ENCODE data around the gene NUP35.

NUP35 gene

DNA sequence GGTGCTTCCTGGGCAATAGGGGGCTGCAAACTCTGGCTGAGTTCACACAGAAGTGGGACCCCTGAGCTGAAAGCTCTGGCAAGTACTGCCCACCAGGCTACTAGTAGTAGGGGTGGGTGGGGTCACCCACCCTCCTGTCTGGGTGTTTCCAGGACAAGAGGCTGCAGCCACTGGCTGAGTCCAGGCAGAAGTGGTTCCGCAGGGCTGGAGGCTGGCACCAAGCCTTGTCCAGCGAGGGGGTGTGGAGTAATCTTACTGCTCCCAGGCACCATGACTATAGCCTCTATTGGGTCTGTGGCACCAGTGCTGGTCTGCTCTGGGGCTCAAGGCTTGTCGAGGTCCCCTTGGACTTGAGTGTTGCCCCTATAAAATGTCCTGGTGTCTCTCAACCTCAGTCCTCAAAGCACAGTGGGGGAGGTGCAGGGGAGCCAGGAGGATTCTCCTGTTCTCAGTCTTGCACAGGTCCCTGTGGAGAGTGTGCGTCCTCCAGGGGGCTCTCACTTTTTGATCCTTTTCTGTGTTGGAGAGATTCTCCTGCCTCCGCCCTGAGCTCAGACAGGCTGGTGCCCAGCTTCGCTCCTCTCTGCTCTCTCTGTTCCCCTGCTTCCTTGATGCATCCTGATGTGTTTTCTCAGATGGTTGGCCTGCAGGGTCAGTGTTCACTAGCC lies 48.1 kb downstream of the NUP35 start:
- peaks cover 5% of the 10 kb centered on the region for H3K9me3 ChIP-seq (ENCODE audit: control insufficient read depth, low read length)
- H3K4ac ChIP-seq (ENCODE audit: low read depth in 1 of 2, low read length in 2 of 2) = no peak overlapping the region
- WGBS = 95% methylated on average over 6 of the region's 6 CpGs
- no peak overlapping the region for H2AK5ac ChIP-seq (ENCODE audit: low read length, severe bottlenecking)
- no peak overlapping the region for H3K4me2 ChIP-seq (ENCODE audit: low read length, poor library complexity, severe bottlenecking)
- no peak overlapping the region for H3K18ac ChIP-seq (ENCODE audit: low read depth in 1 of 2, low read length in 2 of 2)
- H3K4me1 ChIP-seq (ENCODE audit: control insufficient read depth, insufficient read depth, low read depth, low read length) = no peaks in the 10 kb centered on the region
- no peak for DNase-seq
- no peak overlapping the region for H4K8ac ChIP-seq (ENCODE audit: low read length)
- H3K27me3 ChIP-seq (ENCODE audit: control insufficient read depth in 1 of 2, insufficient read depth in 1 of 2, low read length in 2 of 2) = no peaks in the 10 kb centered on the region
- peaks cover 18% of the 10 kb centered on the region for H3K79me1 ChIP-seq (replicated peaks; ENCODE audit: low read length, poor library complexity, severe bottlenecking)
- no peak overlapping the region for H3K23ac ChIP-seq (ENCODE audit: low read length in 2 of 2)
- H4K91ac ChIP-seq (ENCODE audit: low read length) = no peak overlapping the region
- H2AFZ ChIP-seq (ENCODE audit: low read depth, low read length) = no peak overlapping the region
- H3K36me3 ChIP-seq (ENCODE audit: control insufficient read depth in 1 of 2, insufficient read depth in 2 of 2, low read depth in 1 of 2, low read length in 2 of 2) = peaks cover 0 to 9% of the 10 kb centered on the region in 2 experiments
- no peak overlapping the region for H2BK5ac ChIP-seq (ENCODE audit: low read depth, low read length, poor library complexity, severe bottlenecking)
- H2BK12ac ChIP-seq (ENCODE audit: low read length in 2 of 2) = no peak overlapping the region
- H3K4me3 ChIP-seq (ENCODE audit: insufficient read depth in 1 of 2, low read depth in 1 of 2, low read length in 2 of 2) = no peak overlapping the region
- no peak overlapping the region for H2BK15ac ChIP-seq (ENCODE audit: low read depth, poor library complexity, severe bottlenecking)
- no peak overlapping the region for H3K14ac ChIP-seq (ENCODE audit: low read length in 2 of 2)
- no peak overlapping the region for H3K9ac ChIP-seq (ENCODE audit: low read length)
- no peak overlapping the region for H3K27ac ChIP-seq (ENCODE audit: low read length, poor library complexity, severe bottlenecking)
- no peak overlapping the region for H2BK120ac ChIP-seq (ENCODE audit: low read depth, low read length)

- H3K9me3 ChIP-seq (ENCODE audit: control insufficient read depth, low read length) = peaks cover 25% of the 10 kb centered on the region
- no peak overlapping the region for H3K4ac ChIP-seq (ENCODE audit: low read depth in 1 of 2, low read length in 2 of 2)
- no peaks in the 10 kb centered on the region for H3K79me1 ChIP-seq (replicated peaks; ENCODE audit: low read length, poor library complexity, severe bottlenecking)
- no peak overlapping the region for H4K91ac ChIP-seq (ENCODE audit: low read length)
- no peaks in the 10 kb centered on the region for H3K27me3 ChIP-seq (ENCODE audit: control insufficient read depth in 1 of 2, insufficient read depth in 1 of 2, low read length in 2 of 2)
- no peak overlapping the region for H2AK5ac ChIP-seq (ENCODE audit: low read length, severe bottlenecking)
- no peak overlapping the region for H2BK5ac ChIP-seq (ENCODE audit: low read depth, low read length, poor library complexity, severe bottlenecking)
- peaks cover 8 to 30% of the 10 kb centered on the region in 2 experiments for H3K36me3 ChIP-seq (ENCODE audit: control insufficient read depth in 1 of 2, insufficient read depth in 2 of 2, low read depth in 1 of 2, low read length in 2 of 2)
- no peak overlapping the region for H3K4me3 ChIP-seq (ENCODE audit: insufficient read depth in 1 of 2, low read depth in 1 of 2, low read length in 2 of 2)
- no peak overlapping the region for H3K27ac ChIP-seq (ENCODE audit: low read length, poor library complexity, severe bottlenecking)
- H2AFZ ChIP-seq (ENCODE audit: low read depth, low read length) = no peak overlapping the region
- DNase-seq = no peak
- H3K9ac ChIP-seq (ENCODE audit: low read length) = no peak overlapping the region
- no peak overlapping the region for H2BK12ac ChIP-seq (ENCODE audit: low read length in 2 of 2)
- no peaks in the 10 kb centered on the region for H3K4me1 ChIP-seq (ENCODE audit: control insufficient read depth, insufficient read depth, low read depth, low read length)
- WGBS = 95% methylated on average over 4 of the region's 4 CpGs
- H3K23ac ChIP-seq (ENCODE audit: low read length in 2 of 2) = no peak overlapping the region
- H2BK15ac ChIP-seq (ENCODE audit: low read depth, poor library complexity, severe bottlenecking) = no peak overlapping the region
- H3K4me2 ChIP-seq (ENCODE audit: low read length, poor library complexity, severe bottlenecking) = no peak overlapping the region
- no peak overlapping the region for H2BK120ac ChIP-seq (ENCODE audit: low read depth, low read length)
- no peak overlapping the region for H3K18ac ChIP-seq (ENCODE audit: low read depth in 1 of 2, low read length in 2 of 2)
- H4K8ac ChIP-seq (ENCODE audit: low read length) = no peak overlapping the region
- no peak overlapping the region for H3K14ac ChIP-seq (ENCODE audit: low read length in 2 of 2)
Measured at GRCh38 chr2:183179156-183179555, 54.9 kb downstream of the NUP35 start.

GRCh38 chr2:183185534-183185933 lies 61.3 kb downstream of the NUP35 start:
- Histone ChIP-seq H2AFZ (ENCODE audit: low read depth, low read length) (no peak overlapping the region), H3K27me3 (ENCODE audit: control insufficient read depth in 1 of 2, insufficient read depth in 1 of 2, low read length in 2 of 2) (no peaks in the 10 kb centered on the region), H3K18ac (ENCODE audit: low read depth in 1 of 2, low read length in 2 of 2) (no peak overlapping the region), H2BK12ac (ENCODE audit: low read length in 2 of 2) (no peak overlapping the region), H2AK5ac (ENCODE audit: low read length, severe bottlenecking) (no peak overlapping the region), H3K36me3 (ENCODE audit: control insufficient read depth in 1 of 2, insufficient read depth in 2 of 2, low read depth in 1 of 2, low read length in 2 of 2) (peaks cover 8 to 33% of the 10 kb centered on the region in 2 experiments), H3K9me3 (ENCODE audit: control insufficient read depth, low read length) (peaks cover 16% of the 10 kb centered on the region), H3K9ac (ENCODE audit: low read length) (no peak overlapping the region), H3K14ac (ENCODE audit: low read length in 2 of 2) (peak overlapping the region in 1 of 2 experiments; percentile 87), H3K79me1 (replicated peaks; ENCODE audit: low read length, poor library complexity, severe bottlenecking) (peaks cover 15% of the 10 kb centered on the region), H4K8ac (ENCODE audit: low read length) (no peak overlapping the region), H3K27ac (ENCODE audit: low read length, poor library complexity, severe bottlenecking) (no peak overlapping the region), H2BK15ac (ENCODE audit: low read depth, poor library complexity, severe bottlenecking) (no peak overlapping the region), H4K91ac (ENCODE audit: low read length) (no peak overlapping the region), H2BK120ac (ENCODE audit: low read depth, low read length) (no peak overlapping the region), H3K4ac (ENCODE audit: low read depth in 1 of 2, low read length in 2 of 2) (no peak overlapping the region), H3K23ac (ENCODE audit: low read length in 2 of 2) (peak overlapping the region in 1 of 2 experiments; percentile 57), H3K4me2 (ENCODE audit: low read length, poor library complexity, severe bottlenecking) (no peak overlapping the region), H3K4me3 (ENCODE audit: insufficient read depth in 1 of 2, low read depth in 1 of 2, low read length in 2 of 2) (no peak overlapping the region), H3K4me1 (ENCODE audit: control insufficient read depth, insufficient read depth, low read depth, low read length) (no peaks in the 10 kb centered on the region), H2BK5ac (ENCODE audit: low read depth, low read length, poor library complexity, severe bottlenecking) (no peak overlapping the region)
- no peak for DNase-seq

- DNase-seq = no peak
- Histone ChIP-seq H2BK12ac (ENCODE audit: low read length in 2 of 2) (no peak overlapping the region), H2BK15ac (ENCODE audit: low read depth, poor library complexity, severe bottlenecking) (no peak overlapping the region), H3K4me1 (ENCODE audit: control insufficient read depth, insufficient read depth, low read depth, low read length) (no peaks in the 10 kb centered on the region), H2AFZ (ENCODE audit: low read depth, low read length) (no peak overlapping the region), H3K23ac (ENCODE audit: low read length in 2 of 2) (no peak overlapping the region), H3K4me3 (ENCODE audit: insufficient read depth in 1 of 2, low read depth in 1 of 2, low read length in 2 of 2) (no peak overlapping the region), H2BK5ac (ENCODE audit: low read depth, low read length, poor library complexity, severe bottlenecking) (no peak overlapping the region), H3K79me1 (replicated peaks; ENCODE audit: low read length, poor library complexity, severe bottlenecking) (peaks cover 15% of the 10 kb centered on the region), H3K27me3 (ENCODE audit: control insufficient read depth in 1 of 2, insufficient read depth in 1 of 2, low read length in 2 of 2) (no peaks in the 10 kb centered on the region), H3K4me2 (ENCODE audit: low read length, poor library complexity, severe bottlenecking) (no peak overlapping the region), H3K4ac (ENCODE audit: low read depth in 1 of 2, low read length in 2 of 2) (no peak overlapping the region), H3K9me3 (ENCODE audit: control insufficient read depth, low read length) (peaks cover 16% of the 10 kb centered on the region), H4K91ac (ENCODE audit: low read length) (no peak overlapping the region), H4K8ac (ENCODE audit: low read length) (no peak overlapping the region), H2BK120ac (ENCODE audit: low read depth, low read length) (no peak overlapping the region), H2AK5ac (ENCODE audit: low read length, severe bottlenecking) (no peak overlapping the region), H3K18ac (ENCODE audit: low read depth in 1 of 2, low read length in 2 of 2) (no peak overlapping the region), H3K9ac (ENCODE audit: low read length) (no peak overlapping the region), H3K36me3 (ENCODE audit: control insufficient read depth in 1 of 2, insufficient read depth in 2 of 2, low read depth in 1 of 2, low read length in 2 of 2) (peaks cover 8 to 38% of the 10 kb centered on the region in 2 experiments), H3K14ac (ENCODE audit: low read length in 2 of 2) (no peak overlapping the region), H3K27ac (ENCODE audit: low read length, poor library complexity, severe bottlenecking) (no peak overlapping the region)
- 67% methylated on average over 1 of the region's 1 CpG for WGBS
Measured at GRCh38 chr2:183186296-183186695, 62.1 kb downstream of the NUP35 start.
